Measurements from ENCODE around the gene KCNV2. TPM values are rescaled to one million over a fixed set of nuclear protein-coding genes. Genes with fewer than 3 reads are reported as not detected.

KCNV2 gene
- total and polyA plus RNA-seq, 2 of the 13 experiments (the other 11 are each of a cell fraction or from before 2014, with no cell fraction given): not detected

- Histone ChIP-seq H4K20me1 (ENCODE audit: insufficient read depth, low read length) (no peaks in the 10 kb centered on the region), H2AFZ (ENCODE audit: low read length) (no peak overlapping the region), H3K4me2 (ENCODE audit: low read depth, low read length) (no peak overlapping the region), H3K9me3 (ENCODE audit: low read length) (no peaks in the 10 kb centered on the region), H3K36me3 (replicated peaks in 1 of 2; ENCODE audit: control insufficient read depth in 1 of 2, insufficient read depth in 2 of 2, low read length in 2 of 2) (no peaks in the 10 kb centered on the region), H3K79me2 (ENCODE audit: insufficient read depth, low read length) (no peaks in the 10 kb centered on the region), H3K9ac (ENCODE audit: insufficient read depth, low read depth, low read length) (no peak overlapping the region), H3K4me1 (ENCODE audit: insufficient read depth, low read length) (peaks cover 21% of the 10 kb centered on the region), H3K4me3 (replicated peaks in 1 of 3; ENCODE audit: insufficient read depth in 1 of 3, low read depth in 2 of 3, low read length in 3 of 3) (no peak overlapping the region), H3K27ac (ENCODE audit: extremely low read length, insufficient read depth, low read length) (no peak overlapping the region), H3K27me3 (ENCODE audit: control insufficient read depth in 1 of 2, insufficient read depth in 2 of 2, low read length in 2 of 2) (no peaks in the 10 kb centered on the region)
- ChIA-PET CTCF (ENCODE audit: low intra/inter-chr PET ratio, low total read pairs) (no interaction called here), POLR2A (no interaction called here)
- DNase-seq (ENCODE audit: low spot score): peak; percentile 13
- WGBS (ENCODE audit: low lambda C conversion rate): 50% methylated on average over 4 of the region's 4 CpGs
- no peak for FAIRE-seq
- BruUV-seq (replicated peaks): no TSS peak
- in situ Hi-C loops (cut with HindIII; ENCODE audit: extremely low pct_ligation_motif_present, low pct_unique_long_range_greater_than_20kb): no loop called here
- intact Hi-C loops (cut with micrococcal nuclease; ENCODE audit: unreplicated experiment): no loop called here
- ATAC-seq: no peak
- TF ChIP-seq ZNF225 (CRISPR knock-in tag; IDR thresholded peaks at IDR 0.05) (no peak), ZNF549 (CRISPR knock-in tag; IDR thresholded peaks at IDR 0.05) (no peak), THAP9 (CRISPR knock-in tag; IDR thresholded peaks at IDR 0.05; ENCODE audit: borderline replicate concordance) (no peak), ZNF891 (CRISPR knock-in tag; IDR thresholded peaks at IDR 0.05) (no peak), NFIC (IDR thresholded peaks at IDR 0.05; ENCODE audit: low read length) (0 out of 2 replicates have a peak, but pooled peaks have one; percentile 41)
Observed at GRCh38 chr9:2676466-2676865, 40.8 kb upstream of the KCNV2 start.
